Keratinocyte (primary cell): Measurements from ENCODE around the gene HOXA7. TPM values are rescaled to one million over a fixed set of nuclear protein-coding genes. Genes with fewer than 3 reads are reported as not detected.

Experiments
- DNase-seq: peaks from one replicate; pipeline ENCODE4 v3.0.0-alpha.2; 2011; ENCODE audit warnings: low read depth, missing footprints, low spot score
- FAIRE-seq: peaks from 2 replicates; lab custom pipeline; 2011; peaks lifted over from hg19 to GRCh38; lab: Jason Lieb, UNC
- H2AFZ ChIP-seq: 2 replicates; pipeline ENCODE4 v1.6.0; 2012; ENCODE audit warnings: low read length, control low read depth, inconsistent platforms; ENCODE audit not compliant: control insufficient read depth
- H3K27ac ChIP-seq: 2 replicates; pipeline ENCODE4 v1.5.1; 2011; ENCODE audit warnings: low read length; ENCODE audit not compliant: control insufficient read depth, insufficient read depth
- H3K27me3 ChIP-seq: 3 replicates; pipeline ENCODE4 v1.6.0; 2011; ENCODE audit warnings: low read length; ENCODE audit not compliant: control insufficient read depth, insufficient read depth; ENCODE audit errors: extremely low read depth
- H3K36me3 ChIP-seq, 2 experiments: 2 replicates in 1 of 2; 3 replicates in 1 of 2; pipeline ENCODE4 v1.5.1; 2011; ENCODE audit warnings: low read length in 2 of 2, mild to moderate bottlenecking in 1 of 2; ENCODE audit not compliant: control insufficient read depth in 2 of 2, insufficient read depth in 2 of 2; ENCODE audit errors: extremely low read depth in 1 of 2
- H3K4me1 ChIP-seq: 3 replicates; pipeline ENCODE4 v1.5.1; 2011; ENCODE audit warnings: low read length; ENCODE audit not compliant: control insufficient read depth, insufficient read depth; ENCODE audit errors: extremely low read depth
- H3K4me2 ChIP-seq: 3 replicates; pipeline ENCODE4 v1.6.0; 2011; ENCODE audit warnings: low read depth, low read length; ENCODE audit not compliant: control insufficient read depth, insufficient read depth; ENCODE audit errors: extremely low read depth
- H3K4me3 ChIP-seq, 3 experiments: fragments of 200-600 bp in 1 of 3; sonication (generic) in 1 of 3; 2 replicates in 2 of 3; 3 replicates in 1 of 3; pipeline ENCODE4 v1.5.1; 2011 to 2016; ENCODE audit warnings: low read length in 3 of 3, mild to moderate bottlenecking in 3 of 3, control low read depth in 2 of 3, inconsistent platforms in 1 of 3, low read depth in 1 of 3, mixed read lengths in 1 of 3, mixed run types in 1 of 3, moderate library complexity in 1 of 3; ENCODE audit not compliant: control insufficient read depth in 2 of 3, insufficient read depth in 2 of 3; ENCODE audit errors: extremely low read depth in 1 of 3
- H3K79me2 ChIP-seq: 2 replicates; pipeline ENCODE4 v1.6.0; 2012; ENCODE audit warnings: low read length; ENCODE audit not compliant: control insufficient read depth, insufficient read depth
- H3K9ac ChIP-seq: 3 replicates; pipeline ENCODE4 v1.6.0; 2011; ENCODE audit warnings: low read length; ENCODE audit not compliant: control insufficient read depth, insufficient read depth; ENCODE audit errors: extremely low read depth
- H3K9me1 ChIP-seq: 3 replicates; pipeline ENCODE4 v1.6.0; 2011; ENCODE audit warnings: low read length; ENCODE audit not compliant: control insufficient read depth, insufficient read depth; ENCODE audit errors: extremely low read depth
- H3K9me3 ChIP-seq: 2 replicates; pipeline ENCODE4 v1.5.1; 2012; ENCODE audit warnings: low read depth, low read length; ENCODE audit not compliant: control insufficient read depth
- H4K20me1 ChIP-seq: 3 replicates; pipeline ENCODE4 v1.6.0; 2011; ENCODE audit warnings: low read length; ENCODE audit not compliant: control insufficient read depth, insufficient read depth; ENCODE audit errors: extremely low read depth
- CTCF ChIP-seq, 3 experiments: IDR thresholded peaks in 1 of 3; conservative IDR thresholded peaks in 1 of 3; optimal IDR thresholded peaks in 1 of 3; 2 replicates in 2 of 3; 3 replicates in 1 of 3; pipeline versions ENCODE3 to v1.5.1; 2011; ENCODE audit warnings: low read length in 3 of 3, mild to moderate bottlenecking in 3 of 3, moderate library complexity in 2 of 3, control low read depth in 1 of 3, inconsistent platforms in 1 of 3; ENCODE audit not compliant: insufficient read depth in 2 of 3; ENCODE audit errors: extremely low read depth in 1 of 3
- EZH2 ChIP-seq: IDR thresholded peaks from one replicate; pipeline ENCODE4 v1.6.1; 2012; ENCODE audit warnings: inconsistent platforms, mild to moderate bottlenecking, low read length, moderate library complexity
- dilution Hi-C: fragments of 300-500 bp; cut with MboI; formaldehyde crosslinking; loops from one replicate; pipeline ENCODE4 v1.7.0; 2020; ENCODE audit warnings: low sequenced_read_pairs; ENCODE audit not compliant: extremely low pct_ligation_motif_present
- polyA plus RNA-seq, 5 experiments: library from polyadenylated mRNA; depleted of rRNA in 3 of 5; stranded (reverse) in 3 of 5; stranded (forward) in 1 of 5; unstranded in 1 of 5; fragments of >200 nt; gene quantifications; 1 replicate in 1 of 5; 2 replicates in 3 of 5; 3 replicates in 1 of 5; pipeline versions ENCODE4 v1.2.1 to v1.2.3, GENCODE V29; 2011 to 2012; ENCODE audit warnings: missing spikeins in 2 of 5, low read depth in 1 of 5, low replicate concordance in 1 of 5

The HOXA7 gene
- polyA plus RNA-seq, 1 donor (not counting 4 experiments of a cell fraction or from before 2014, with no cell fraction given) = 8.1 TPM

GRCh38 chr7:27202018-27202861, 45.8 kb upstream of the HOXA7 start:
- no peak overlapping the region for H3K4me3 ChIP-seq
- TF ChIP-seq EZH2 (no peak), CTCF (optimal IDR thresholded peaks at IDR 0.05 in 1 of 3, IDR thresholded peaks at IDR 0.05 in 1 of 3, conservative IDR thresholded peaks at IDR 0.05 in 1 of 3; ENCODE audit: extremely low read depth in 1 of 3, insufficient read depth in 2 of 3, low read length in 3 of 3) (no peak)
- no peak overlapping the region for H2AFZ ChIP-seq
- peaks cover 5% of the 10 kb centered on the region for H4K20me1 ChIP-seq
- H3K9me3 ChIP-seq = no peaks in the 10 kb centered on the region
- DNase-seq = no peak
- peaks cover 7% of the 10 kb centered on the region for H3K4me1 ChIP-seq
- no peak overlapping the region for H3K4me2 ChIP-seq
- no peak overlapping the region for H3K27ac ChIP-seq
- H3K36me3 ChIP-seq = no peaks in the 10 kb centered on the region
- H3K79me2 ChIP-seq = no peaks in the 10 kb centered on the region
- H3K9ac ChIP-seq = no peak overlapping the region
- H3K27me3 ChIP-seq = peaks cover 89% of the 10 kb centered on the region
- dilution Hi-C loops = loop anchor here (25.0 kb wide), 1 partner anchor 385 kb away; no protein-coding TSS in a partner anchor
- no peak for FAIRE-seq
- H3K9me1 ChIP-seq = no peaks in the 10 kb centered on the region

- peaks cover 88% of the 10 kb centered on the region for H3K27me3 ChIP-seq
- no peaks in the 10 kb centered on the region for H3K9me1 ChIP-seq
- H3K79me2 ChIP-seq = no peaks in the 10 kb centered on the region
- FAIRE-seq = no peak
- peaks cover 5% of the 10 kb centered on the region for H4K20me1 ChIP-seq
- H3K4me3 ChIP-seq = peak overlapping the region in 1 of 3 experiments; percentile 16
- H3K36me3 ChIP-seq = no peaks in the 10 kb centered on the region
- H3K9me3 ChIP-seq = no peaks in the 10 kb centered on the region
- no peak overlapping the region for H3K27ac ChIP-seq
- dilution Hi-C loops = loop anchor here (25.0 kb wide), 1 partner anchor 386 kb away; no protein-coding TSS in a partner anchor
- no peak for DNase-seq
- H3K9ac ChIP-seq = no peak overlapping the region
- no peak overlapping the region for H2AFZ ChIP-seq
- H3K4me1 ChIP-seq = peaks cover 7% of the 10 kb centered on the region
- H3K4me2 ChIP-seq = peak overlapping the region; percentile 67
- peak; percentile 25 for TF ChIP-seq EZH2
- TF ChIP-seq CTCF (optimal IDR thresholded peaks at IDR 0.05 in 1 of 3, IDR thresholded peaks at IDR 0.05 in 1 of 3, conservative IDR thresholded peaks at IDR 0.05 in 1 of 3; ENCODE audit: extremely low read depth in 1 of 3, insufficient read depth in 2 of 3, low read length in 3 of 3) = no peak
Measured at GRCh38 chr7:27201580-27202017, 45.1 kb upstream of the HOXA7 start.
